ENCODE data around the gene WNT5A.

Gene WNT5A

GRCh38 chr3:55473788-55474187 lies 13.3 kb downstream of the WNT5A start:
- H3K9me3 ChIP-seq (ENCODE audit: control insufficient read depth, insufficient read depth, low read length) = no peaks in the 10 kb centered on the region
- no peak overlapping the region for H3K27ac ChIP-seq (ENCODE audit: low read depth, low read length)
- H3K4me3 ChIP-seq (ENCODE audit: low read length) = no peak overlapping the region
- H3K36me3 ChIP-seq (ENCODE audit: control insufficient read depth, low read length) = no peaks in the 10 kb centered on the region
- no peak overlapping the region for H3K4me2 ChIP-seq (ENCODE audit: low read length)
- H3K9me2 ChIP-seq (replicated peaks; ENCODE audit: control insufficient read depth, low read length) = no peaks in the 10 kb centered on the region
- H3F3A ChIP-seq (ENCODE audit: control insufficient read depth, insufficient read depth) = no peaks in the 10 kb centered on the region
- H4K20me1 ChIP-seq (ENCODE audit: control insufficient read depth, insufficient read depth, low read depth, low read length) = no peaks in the 10 kb centered on the region
- no peaks in the 10 kb centered on the region for H3K79me2 ChIP-seq (ENCODE audit: control insufficient read depth, low read length)
- TF ChIP-seq EZH2phosphoT487 (IDR thresholded peaks at IDR 0.05; ENCODE audit: borderline replicate concordance, low read length) = no peak
- TF ChIP-seq CTCF (IDR thresholded peaks at IDR 0.05; ENCODE audit: low read depth, low read length, poor library complexity, severe bottlenecking) = no peak
- H3K27me3 ChIP-seq (ENCODE audit: control insufficient read depth, low read length) = no peaks in the 10 kb centered on the region
- no peaks in the 10 kb centered on the region for H3K4me1 ChIP-seq (ENCODE audit: control insufficient read depth, low read length)

GRCh38 chr3:55471522-55472280 lies 15.4 kb downstream of the WNT5A start:
- Histone ChIP-seq H3K4me3 (ENCODE audit: low read length) (no peak overlapping the region), H4K20me1 (ENCODE audit: control insufficient read depth, insufficient read depth, low read depth, low read length) (no peaks in the 10 kb centered on the region), H3F3A (ENCODE audit: control insufficient read depth, insufficient read depth) (no peaks in the 10 kb centered on the region), H3K4me2 (ENCODE audit: low read length) (no peak overlapping the region), H3K9me3 (ENCODE audit: control insufficient read depth, insufficient read depth, low read length) (no peaks in the 10 kb centered on the region), H3K27ac (ENCODE audit: low read depth, low read length) (no peak overlapping the region), H3K36me3 (ENCODE audit: control insufficient read depth, low read length) (no peaks in the 10 kb centered on the region), H3K9me2 (replicated peaks; ENCODE audit: control insufficient read depth, low read length) (no peaks in the 10 kb centered on the region), H3K4me1 (ENCODE audit: control insufficient read depth, low read length) (no peaks in the 10 kb centered on the region), H3K27me3 (ENCODE audit: control insufficient read depth, low read length) (no peaks in the 10 kb centered on the region), H3K79me2 (ENCODE audit: control insufficient read depth, low read length) (no peaks in the 10 kb centered on the region)
- TF ChIP-seq EZH2phosphoT487 (IDR thresholded peaks at IDR 0.05; ENCODE audit: borderline replicate concordance, low read length) (no peak), CTCF (IDR thresholded peaks at IDR 0.05; ENCODE audit: low read depth, low read length, poor library complexity, severe bottlenecking) (no peak)

DNA sequence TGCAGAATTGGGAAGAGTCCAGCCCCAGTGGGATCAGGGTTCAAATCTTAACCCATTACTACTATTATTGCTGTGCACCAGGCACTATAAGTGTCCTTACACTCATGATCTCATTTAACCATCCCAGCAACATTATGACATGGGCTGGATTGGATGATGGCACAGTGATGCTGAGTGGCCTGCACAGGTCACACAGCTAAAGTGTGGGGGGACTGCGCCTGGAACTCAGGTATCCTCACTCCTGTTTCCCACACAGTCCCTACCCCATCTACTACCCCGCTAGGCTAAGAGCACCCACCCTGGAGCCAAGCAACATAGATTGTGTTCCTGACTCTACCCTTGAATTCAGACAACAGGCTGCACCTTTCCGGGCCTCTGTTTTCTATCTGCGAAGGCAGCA lies 16.0 kb downstream of the WNT5A start:
- Histone ChIP-seq H3K79me2 (ENCODE audit: control insufficient read depth, low read length) (no peaks in the 10 kb centered on the region), H3K4me1 (ENCODE audit: control insufficient read depth, low read length) (no peaks in the 10 kb centered on the region), H4K20me1 (ENCODE audit: control insufficient read depth, insufficient read depth, low read depth, low read length) (no peaks in the 10 kb centered on the region), H3K4me2 (ENCODE audit: low read length) (no peak overlapping the region), H3K27me3 (ENCODE audit: control insufficient read depth, low read length) (no peaks in the 10 kb centered on the region), H3K27ac (ENCODE audit: low read depth, low read length) (no peak overlapping the region), H3K4me3 (ENCODE audit: low read length) (no peak overlapping the region), H3F3A (ENCODE audit: control insufficient read depth, insufficient read depth) (no peaks in the 10 kb centered on the region), H3K36me3 (ENCODE audit: control insufficient read depth, low read length) (no peaks in the 10 kb centered on the region), H3K9me2 (replicated peaks; ENCODE audit: control insufficient read depth, low read length) (no peaks in the 10 kb centered on the region), H3K9me3 (ENCODE audit: control insufficient read depth, insufficient read depth, low read length) (no peaks in the 10 kb centered on the region)
- TF ChIP-seq EZH2phosphoT487 (IDR thresholded peaks at IDR 0.05; ENCODE audit: borderline replicate concordance, low read length) = no peak
- TF ChIP-seq CTCF (IDR thresholded peaks at IDR 0.05; ENCODE audit: low read depth, low read length, poor library complexity, severe bottlenecking) = no peak
